Measurements from ENCODE around the gene TEK.

DNA sequence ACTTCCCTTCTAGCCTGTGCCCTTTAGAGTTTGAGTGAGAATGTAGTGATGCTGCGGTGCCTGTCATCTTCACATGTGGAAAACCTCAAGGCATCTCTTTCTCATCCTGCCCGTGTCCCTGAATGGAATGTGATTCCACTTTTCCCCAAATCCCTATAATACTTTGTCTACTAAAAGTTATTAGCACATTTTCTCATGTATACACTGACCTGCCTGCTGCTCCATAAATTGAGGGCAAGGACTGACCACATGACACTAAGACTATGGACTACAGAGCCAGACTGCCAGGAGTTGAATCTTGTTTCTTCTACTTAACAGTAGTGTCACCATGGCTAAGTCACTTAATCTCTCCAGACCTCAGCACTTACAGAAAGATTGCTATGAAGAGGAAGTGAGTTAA lies 93.0 kb downstream of the TEK start:
- TF ChIP-seq EZH2phosphoT487 (IDR thresholded peaks at IDR 0.05; ENCODE audit: insufficient read depth, low read depth) = no peak
- no peak for TF ChIP-seq EZH2 (IDR thresholded peaks at IDR 0.05; ENCODE audit: insufficient read depth, poor library complexity, severe bottlenecking)

Data from GM23248 (cell line).